DMS153 treated with DMSO at 0.1 percent for 48 hours (cell line): Measurements from ENCODE around the gene RNF175.
A peak's percentile ranks its signal among the peaks of the same experiment; 100 is the strongest.

Source experiments
- DNase-seq: peaks from one replicate; lab custom pipeline; 2025; ENCODE audit not compliant: unreplicated experiment; lab: John Stamatoyannopoulos, UW

RNF175 gene

GRCh38 chr4:153785910-153786721 is 26.3 kb upstream of the RNF175 start:
- peak; percentile 0 for DNase-seq

- DNase-seq: no peak
These were observed 24.4 kb upstream of the RNF175 start for GRCh38 chr4:153784166-153784699.

- DNase-seq: no peak
These were observed 22.8 kb upstream of the RNF175 start for GRCh38 chr4:153782581-153782980.

GRCh38 chr4:153781717-153782416 is 22.0 kb upstream of the RNF175 start:
- no peak for DNase-seq

GRCh38 chr4:153781280-153781679 is 21.5 kb upstream of the RNF175 start:
- DNase-seq: no peak

- DNase-seq: no peak
These were observed 21.1 kb upstream of the RNF175 start for GRCh38 chr4:153780876-153781275.

GRCh38 chr4:153780221-153780620 is 20.4 kb upstream of the RNF175 start:
- DNase-seq: no peak

GRCh38 chr4:153778383-153778782 is 18.6 kb upstream of the RNF175 start:
- DNase-seq: no peak

- no peak for DNase-seq
These were observed 17.6 kb upstream of the RNF175 start for GRCh38 chr4:153777421-153777820.

GRCh38 chr4:153776601-153777000 is 16.8 kb upstream of the RNF175 start:
- no peak for DNase-seq

GRCh38 chr4:153773236-153773690 is 13.4 kb upstream of the RNF175 start:
- DNase-seq: no peak

- DNase-seq: no peak
These were observed 11.2 kb upstream of the RNF175 start for GRCh38 chr4:153771046-153771445.

- no peak for DNase-seq
These were observed 6.9 kb upstream of the RNF175 start for GRCh38 chr4:153766758-153767157.

- no peak for DNase-seq
These were observed 6.1 kb upstream of the RNF175 start for GRCh38 chr4:153765894-153766293.

GRCh38 chr4:153764601-153765368 is 5.0 kb upstream of the RNF175 start:
- no peak for DNase-seq

- DNase-seq: no peak
These were observed 3.6 kb upstream of the RNF175 start for GRCh38 chr4:153763404-153763803.

- no peak for DNase-seq
These were observed 977 bp downstream of the RNF175 start for GRCh38 chr4:153758688-153759406.

GRCh38 chr4:153758136-153758535 is 1.7 kb downstream of the RNF175 start:
- DNase-seq: no peak

GRCh38 chr4:153757407-153757806 is 2.4 kb downstream of the RNF175 start:
- DNase-seq: no peak

GRCh38 chr4:153755186-153755585 is 4.6 kb downstream of the RNF175 start:
- no peak for DNase-seq
